ENCODE measurements around the gene STK32C.

GRCh38 chr10:132179551-132180392 is 128.0 kb downstream of the STK32C start:
- TF ChIP-seq RAD21 (IDR thresholded peaks at IDR 0.05; ENCODE audit: insufficient read depth, low read depth, low read length) (no peak), EZH2 (IDR thresholded peaks at IDR 0.05; ENCODE audit: borderline replicate concordance, control insufficient read depth, low read depth, low read length) (no peak), MAX (IDR thresholded peaks at IDR 0.05; ENCODE audit: low read depth, low read length) (no peak), CTCF (IDR thresholded peaks at IDR 0.05 in 2 of 3, conservative IDR thresholded peaks at IDR 0.05 in 1 of 3; ENCODE audit: control insufficient read depth in 2 of 3, extremely low read depth in 1 of 3, insufficient read depth in 1 of 3, low read depth in 3 of 3, low read length in 3 of 3) (no peak), ZNF24 (IDR thresholded peaks at IDR 0.05) (no peak), TBL1XR1 (IDR thresholded peaks at IDR 0.05; ENCODE audit: low read depth, low read length) (no peak), E2F4 (IDR thresholded peaks at IDR 0.05; ENCODE audit: low read depth, low read length) (no peak), SP1 (IDR thresholded peaks at IDR 0.05; ENCODE audit: low read depth, low read length) (no peak), GABPA (IDR thresholded peaks at IDR 0.05; ENCODE audit: low read depth) (no peak), FOXM1 (IDR thresholded peaks at IDR 0.05; ENCODE audit: low read depth, low read length) (no peak), HDAC2 (IDR thresholded peaks at IDR 0.05) (no peak), BCLAF1 (IDR thresholded peaks at IDR 0.05) (no peak), POLR2A (IDR thresholded peaks at IDR 0.05; ENCODE audit: low read depth, low read length) (no peak)

Measured in GM12878 (cell line).